K562 (cell line): ENCODE results near the gene TARS1. TPM values are rescaled to one million over a fixed set of nuclear protein-coding genes. Genes with fewer than 3 reads are reported as not detected.

Source experiments
- BRF1 ChIP-seq: IDR thresholded peaks from 3 replicates; pipeline ENCODE4 v1.6.1; 2011; ENCODE audit warnings: borderline replicate concordance, mild to moderate bottlenecking; ENCODE audit not compliant: insufficient read length; ENCODE audit errors: extremely low read depth
- EP300 ChIP-seq: IDR thresholded peaks from 2 replicates; pipeline ENCODE4 v1.6.1; 2012; ENCODE audit warnings: low read length, improper control_type of control experiment
- ETS2 ChIP-seq: IDR thresholded peaks from 2 replicates; pipeline ENCODE4 v1.6.1; 2016; ENCODE audit warnings: borderline replicate concordance, missing genetic modification characterization, mild to moderate bottlenecking, moderate library complexity, missing compliant biosample characterization; ENCODE audit not compliant: poor library complexity, severe bottlenecking
- GMEB1 ChIP-seq: fragments of 250-450 bp; sonication (Bioruptor Pico); IDR thresholded peaks from 2 replicates; pipeline ENCODE4 v1.4.0; 2020; ENCODE audit warnings: mild to moderate bottlenecking
- HMG20A ChIP-seq: fragments of 450-650 bp; formaldehyde crosslinking; conservative IDR thresholded peaks from 2 replicates; pipeline ENCODE4 v1.4.0; 2020; ENCODE audit warnings: mild to moderate bottlenecking, mixed read lengths
- NFRKB ChIP-seq: fragments of 450-650 bp; IDR thresholded peaks from 2 replicates; pipeline ENCODE4 v1.6.1; 2016; ENCODE audit warnings: low read depth
- PATZ1 ChIP-seq: fragments of 250-450 bp; sonication (Bioruptor Pico); IDR thresholded peaks from 2 replicates; pipeline ENCODE4 v1.5.0; 2020; ENCODE audit warnings: mild to moderate bottlenecking, borderline replicate concordance
- RAD21 ChIP-seq, 2 experiments: fragments of 250-450 bp in 1 of 2; fragments of 450-650 bp in 1 of 2; sonication (Bioruptor Pico) in 1 of 2; formaldehyde crosslinking in 1 of 2; IDR thresholded peaks in 1 of 2; conservative IDR thresholded peaks in 1 of 2; 2 replicates each; pipeline versions ENCODE4 v1.4.0 to v1.8.0; 2020 to 2022; ENCODE audit warnings: mild to moderate bottlenecking in 2 of 2, moderate library complexity in 1 of 2
- SAFB2 ChIP-seq: fragments of 200-400 bp; formaldehyde crosslinking; IDR thresholded peaks from 2 replicates; pipeline ENCODE4 v1.6.1; 2018; ENCODE audit warnings: borderline replicate concordance, low read length, low read depth, moderate library complexity; ENCODE audit not compliant: severe bottlenecking
- SMAD1 ChIP-seq: fragments of 150-350 bp; IDR thresholded peaks from 2 replicates; pipeline ENCODE4 v1.6.1; 2014; ENCODE audit warnings: low read length, low read depth; ENCODE audit not compliant: partially characterized antibody
- SMARCE1 ChIP-seq: fragments of 450-650 bp; IDR thresholded peaks from 2 replicates; pipeline ENCODE4 v1.7.1; 2016; ENCODE audit warnings: mild to moderate bottlenecking
- SNRNP70 ChIP-seq: fragments of 200-400 bp; formaldehyde crosslinking; optimal IDR thresholded peaks from 2 replicates; pipeline ENCODE3; 2017; ENCODE audit warnings: low read depth, low read length
- SP1 ChIP-seq: sonication (generic); formaldehyde crosslinking; IDR thresholded peaks from 2 replicates; pipeline ENCODE4 v1.8.1; 2022; ENCODE audit warnings: mild to moderate bottlenecking, missing genetic modification reagents
- TAF7 ChIP-seq: fragments of 450-650 bp; IDR thresholded peaks from 2 replicates; pipeline ENCODE4 v1.6.1; 2016; ENCODE audit warnings: missing genetic modification characterization, missing compliant biosample characterization
- TAF9B ChIP-seq: fragments of 450-650 bp; IDR thresholded peaks from 2 replicates; pipeline ENCODE4 v1.6.1; 2018; ENCODE audit warnings: mild to moderate bottlenecking; ENCODE audit not compliant: partially characterized antibody
- ZBTB8A ChIP-seq: fragments of 450-650 bp; IDR thresholded peaks from 2 replicates; pipeline ENCODE4 v1.6.1; 2018; ENCODE audit warnings: mild to moderate bottlenecking, moderate library complexity; ENCODE audit not compliant: partially characterized antibody
- ZFPM2 ChIP-seq: fragments of 250-450 bp; sonication (Bioruptor Pico); IDR thresholded peaks from 2 replicates; pipeline ENCODE4 v1.5.1; 2022; ENCODE audit warnings: mild to moderate bottlenecking
- ZKSCAN3 ChIP-seq: fragments of 250-450 bp; sonication (Bioruptor Pico); IDR thresholded peaks from 2 replicates; pipeline ENCODE4 v1.4.0; 2020
- ZNF224 ChIP-seq: sonication (generic); formaldehyde crosslinking; IDR thresholded peaks from 2 replicates; pipeline ENCODE4 v1.8.0; 2022; ENCODE audit warnings: mild to moderate bottlenecking, missing genetic modification reagents
- polyA plus RNA-seq, 8 experiments: library from polyadenylated mRNA; depleted of rRNA in 4 of 8; stranded (reverse) in 5 of 8; unstranded in 3 of 8; fragments of >200 nt; fragmentation: Nextera tagmentation in 2 of 8; fragmentation: Illumina TruSeq in 1 of 8; extraction: Ambion mirVana in 2 of 8; extraction: Trizol in 1 of 8; gene quantifications; 2 replicates each; pipeline versions ENCODE4 v1.2.1 to v1.2.3, GENCODE V29; 2011 to 2014; ENCODE audit warnings: inconsistent platforms in 1 of 8, missing spikeins in 1 of 8
- total RNA-seq, 7 experiments: library from RNA; depleted of rRNA in 6 of 7; stranded (reverse); fragments of >200 nt in 6 of 7; fragmentation: Illumina TruSeq in 2 of 7; extraction: Trizol in 2 of 7; gene quantifications; 2 replicates each; pipeline versions ENCODE4 v1.2.1 to v1.2.3, GENCODE V29; 2011 to 2021; ENCODE audit warnings: low replicate concordance in 1 of 7
- TF ChIP-seq, protein P1 (sequence below): sonication (generic); formaldehyde crosslinking; IDR thresholded peaks from 2 replicates; pipeline ENCODE4 v1.8.1; 2023; ENCODE audit warnings: mild to moderate bottlenecking, missing genetic modification reagents, moderate library complexity
- TF ChIP-seq, protein P2 (sequence below): fragments of 450-650 bp; IDR thresholded peaks from 2 replicates; pipeline ENCODE4 v1.6.1; 2016; ENCODE audit warnings: antibody characterized with exemption
- TF ChIP-seq, protein P3 (sequence below), 2 experiments: fragments of 250-450 bp in 1 of 2; fragments of 450-650 bp in 1 of 2; sonication (Bioruptor Pico) in 1 of 2; IDR thresholded peaks; 2 replicates each; pipeline versions ENCODE4 v1.6.1 to v1.8.0; 2016 to 2021; ENCODE audit warnings: mild to moderate bottlenecking in 2 of 2, moderate library complexity in 2 of 2, missing compliant biosample characterization in 1 of 2, missing genetic modification characterization in 1 of 2

Gene TARS1
- total and polyA plus RNA-seq, 9 of the 15 experiments (the other 6 are each of a cell fraction or from before 2014, with no cell fraction given), result 263 to 518 (median 439) TPM

- no peak for TF ChIP-seq SMARCE1
- TF ChIP-seq SP1 (CRISPR knock-in tag), result no peak
- TF ChIP-seq ZKSCAN3 (CRISPR knock-in tag), result no peak
- no peak for TF ChIP-seq NFRKB
- TF ChIP-seq GMEB1 (CRISPR knock-in tag), result no peak
- TF ChIP-seq, protein P1, sequence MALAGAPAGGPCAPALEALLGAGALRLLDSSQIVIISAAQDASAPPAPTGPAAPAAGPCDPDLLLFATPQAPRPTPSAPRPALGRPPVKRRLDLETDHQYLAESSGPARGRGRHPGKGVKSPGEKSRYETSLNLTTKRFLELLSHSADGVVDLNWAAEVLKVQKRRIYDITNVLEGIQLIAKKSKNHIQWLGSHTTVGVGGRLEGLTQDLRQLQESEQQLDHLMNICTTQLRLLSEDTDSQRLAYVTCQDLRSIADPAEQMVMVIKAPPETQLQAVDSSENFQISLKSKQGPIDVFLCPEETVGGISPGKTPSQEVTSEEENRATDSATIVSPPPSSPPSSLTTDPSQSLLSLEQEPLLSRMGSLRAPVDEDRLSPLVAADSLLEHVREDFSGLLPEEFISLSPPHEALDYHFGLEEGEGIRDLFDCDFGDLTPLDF (CRISPR knock-in tag), result no peak
- TF ChIP-seq SNRNP70, result no peak
- no peak for TF ChIP-seq BRF1
- TF ChIP-seq, protein P2, sequence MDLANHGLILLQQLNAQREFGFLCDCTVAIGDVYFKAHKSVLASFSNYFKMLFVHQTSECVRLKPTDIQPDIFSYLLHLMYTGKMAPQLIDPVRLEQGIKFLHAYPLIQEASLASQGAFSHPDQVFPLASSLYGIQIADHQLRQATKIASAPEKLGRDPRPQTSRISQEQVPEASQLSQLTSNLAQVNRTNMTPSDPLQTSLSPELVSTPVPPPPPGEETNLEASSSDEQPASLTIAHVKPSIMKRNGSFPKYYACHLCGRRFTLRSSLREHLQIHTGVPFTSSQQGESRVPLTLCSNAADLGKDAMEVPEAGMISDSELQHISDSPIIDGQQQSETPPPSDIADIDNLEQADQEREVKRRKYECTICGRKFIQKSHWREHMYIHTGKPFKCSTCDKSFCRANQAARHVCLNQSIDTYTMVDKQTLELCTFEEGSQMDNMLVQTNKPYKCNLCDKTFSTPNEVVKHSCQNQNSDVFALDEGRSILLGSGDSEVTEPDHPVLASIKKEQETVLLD, result no peak
- TF ChIP-seq ETS2 (tag), result no peak
- TF ChIP-seq ZNF224 (CRISPR knock-in tag), result no peak
- TF ChIP-seq EP300, result no peak
- TF ChIP-seq TAF9B, result no peak
- TF ChIP-seq HMG20A (CRISPR knock-in tag), result no peak
- TF ChIP-seq TAF7 (tag), result no peak
- 0 out of 2 replicates have a peak, but pooled peaks have one; percentile 32 for TF ChIP-seq PATZ1
- TF ChIP-seq, protein P3, sequence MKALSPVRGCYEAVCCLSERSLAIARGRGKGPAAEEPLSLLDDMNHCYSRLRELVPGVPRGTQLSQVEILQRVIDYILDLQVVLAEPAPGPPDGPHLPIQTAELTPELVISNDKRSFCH (CRISPR knock-in tag; IDR thresholded peaks at IDR 0.05), result no peak
- TF ChIP-seq, protein P3 (tag; IDR thresholded peaks at IDR 0.05), result peak; percentile 84
- TF ChIP-seq ZBTB8A, result no peak
- no peak for TF ChIP-seq SAFB2
- no peak for TF ChIP-seq ZFPM2 (CRISPR knock-in tag)
- no peak for TF ChIP-seq RAD21 (CRISPR knock-in tag; conservative IDR thresholded peaks at IDR 0.05 in 1 of 2, IDR thresholded peaks at IDR 0.05 in 1 of 2)
- TF ChIP-seq SMAD1, result no peak
Observed at GRCh38 chr5:33474004-33474403, 33.2 kb downstream of the TARS1 start (continued).
